Epithelial cell of proximal tubule (primary cell): ENCODE measurements around the gene SHF. TPM values are rescaled to one million over a fixed set of nuclear protein-coding genes. Genes with fewer than 3 reads are reported as not detected.

ENCODE experiments used
- DNase-seq: peaks from one replicate; pipeline ENCODE4 v3.0.0-alpha.2; 2011; ENCODE audit warnings: low read depth
- H3K4me3 ChIP-seq: 2 replicates; pipeline ENCODE4 v1.5.1; 2011; ENCODE audit warnings: low read depth, mild to moderate bottlenecking, low read length
- total RNA-seq: library from RNA; depleted of rRNA; stranded (reverse); fragments of >200 nt; gene quantifications from 2 replicates; pipeline ENCODE4 v1.2.3, GENCODE V29; 2015
- TF ChIP-seq, protein P1 (sequence below): conservative IDR thresholded peaks from 2 replicates; pipeline ENCODE4 v1.5.1; 2012; ENCODE audit warnings: low read depth, mild to moderate bottlenecking, low read length

Gene SHF
- total RNA-seq, 1 donor from 2014 or later, result 1.1 TPM

DNA sequence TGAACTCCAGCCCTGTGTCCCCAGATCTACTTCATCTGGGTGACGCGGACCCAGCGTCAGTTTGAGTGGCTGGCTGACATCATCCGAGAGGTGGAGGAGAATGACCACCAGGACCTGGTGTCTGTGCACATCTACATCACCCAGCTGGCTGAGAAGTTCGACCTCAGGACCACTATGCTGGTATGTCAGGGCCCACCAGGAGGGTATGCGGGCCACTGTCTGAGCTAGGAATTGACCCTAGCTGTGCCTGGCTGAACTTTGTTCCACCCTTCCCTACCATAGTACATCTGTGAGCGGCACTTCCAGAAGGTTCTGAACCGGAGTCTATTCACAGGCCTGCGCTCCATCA lies 24.3 kb downstream of the SHF start:
- TF ChIP-seq, protein P1, sequence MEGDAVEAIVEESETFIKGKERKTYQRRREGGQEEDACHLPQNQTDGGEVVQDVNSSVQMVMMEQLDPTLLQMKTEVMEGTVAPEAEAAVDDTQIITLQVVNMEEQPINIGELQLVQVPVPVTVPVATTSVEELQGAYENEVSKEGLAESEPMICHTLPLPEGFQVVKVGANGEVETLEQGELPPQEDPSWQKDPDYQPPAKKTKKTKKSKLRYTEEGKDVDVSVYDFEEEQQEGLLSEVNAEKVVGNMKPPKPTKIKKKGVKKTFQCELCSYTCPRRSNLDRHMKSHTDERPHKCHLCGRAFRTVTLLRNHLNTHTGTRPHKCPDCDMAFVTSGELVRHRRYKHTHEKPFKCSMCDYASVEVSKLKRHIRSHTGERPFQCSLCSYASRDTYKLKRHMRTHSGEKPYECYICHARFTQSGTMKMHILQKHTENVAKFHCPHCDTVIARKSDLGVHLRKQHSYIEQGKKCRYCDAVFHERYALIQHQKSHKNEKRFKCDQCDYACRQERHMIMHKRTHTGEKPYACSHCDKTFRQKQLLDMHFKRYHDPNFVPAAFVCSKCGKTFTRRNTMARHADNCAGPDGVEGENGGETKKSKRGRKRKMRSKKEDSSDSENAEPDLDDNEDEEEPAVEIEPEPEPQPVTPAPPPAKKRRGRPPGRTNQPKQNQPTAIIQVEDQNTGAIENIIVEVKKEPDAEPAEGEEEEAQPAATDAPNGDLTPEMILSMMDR, result no peak
- DNase-seq, result no peak
- H3K4me3 ChIP-seq, result no peak overlapping the region

GRCh38 chr15:45162771-45163507 lies 24.8 kb downstream of the SHF start:
- no peak overlapping the region for H3K4me3 ChIP-seq
- DNase-seq, result peak; percentile 27
- TF ChIP-seq, protein P1, result peak; percentile 99

- no peak for DNase-seq
- TF ChIP-seq, protein P1, result no peak
- H3K4me3 ChIP-seq, result no peak overlapping the region
Measured at GRCh38 chr15:45161666-45162065, 26.1 kb downstream of the SHF start.

DNA sequence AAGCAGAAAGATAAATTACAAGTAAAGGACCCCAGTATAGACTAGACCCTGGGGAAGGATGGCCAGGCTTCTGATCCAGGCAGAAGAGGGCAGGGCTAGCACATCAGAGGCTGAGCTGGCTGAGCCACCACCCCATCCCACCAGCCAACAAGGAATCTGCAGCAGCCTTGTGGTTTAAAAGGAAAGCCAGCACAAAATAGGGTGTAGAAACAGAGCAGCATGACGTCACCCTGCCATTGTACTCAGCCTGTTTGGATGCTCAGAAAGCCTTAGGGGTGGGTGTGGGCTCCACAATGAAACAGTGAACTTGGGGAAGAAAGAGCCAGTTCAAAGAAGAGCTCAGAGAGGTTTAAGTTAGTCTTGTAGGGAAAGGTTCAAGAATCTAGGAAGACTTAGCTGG lies 29.8 kb downstream of the SHF start:
- no peak for DNase-seq
- no peak overlapping the region for H3K4me3 ChIP-seq

DNA sequence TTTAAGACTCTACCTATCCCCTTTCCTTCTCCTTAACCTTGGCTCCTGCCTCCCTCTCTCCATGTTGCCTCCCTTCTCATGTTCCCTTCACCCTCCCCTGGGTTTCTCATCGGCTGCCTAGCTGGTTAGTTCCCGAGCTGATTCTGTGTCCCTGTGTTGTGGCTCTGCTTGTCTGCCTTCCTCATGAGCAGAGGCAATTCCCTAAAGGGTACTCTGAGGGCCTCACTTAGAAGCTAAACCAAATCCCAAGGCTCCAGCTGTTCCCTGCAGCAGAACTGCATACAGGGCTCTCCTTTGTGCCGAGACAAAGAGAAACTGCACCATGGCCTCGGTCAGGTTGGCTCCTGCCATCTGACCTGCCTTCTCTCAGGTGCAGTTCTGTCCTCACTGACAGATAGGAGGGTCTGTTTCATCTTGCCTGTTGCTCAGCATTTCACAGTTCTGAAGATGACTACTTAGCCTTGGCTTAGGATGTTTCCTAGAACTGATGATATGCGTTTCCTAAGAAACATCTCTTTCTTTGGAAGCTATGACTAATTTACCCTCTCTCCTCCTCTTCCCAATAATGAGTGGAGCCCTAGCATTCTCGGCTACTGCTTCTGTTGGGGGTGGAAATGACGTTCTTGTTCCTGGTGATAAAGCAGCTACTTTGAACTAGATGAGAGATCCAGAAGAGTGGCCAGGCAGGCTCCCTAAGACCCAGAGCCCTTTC lies 30.9 kb downstream of the SHF start:
- H3K4me3 ChIP-seq, result no peak overlapping the region
- TF ChIP-seq, protein P1, result no peak
- no peak for DNase-seq

More for the DNA sequence above, 29.8 kb downstream of the SHF start:
- TF ChIP-seq, protein P1, result no peak

GRCh38 chr15:45155739-45156138 lies 32.0 kb downstream of the SHF start:
- TF ChIP-seq, protein P1, result no peak
- H3K4me3 ChIP-seq, result no peak overlapping the region
- DNase-seq, result no peak
